K562 (cell line): ENCODE measurements around the gene CLCN1. TPM values are rescaled to one million over a fixed set of nuclear protein-coding genes. Genes with fewer than 3 reads are reported as not detected.

ENCODE experiments used
- ARID1B ChIP-seq: fragments of 450-650 bp; IDR thresholded peaks from 2 replicates; pipeline ENCODE4 v1.6.1; 2016; ENCODE audit warnings: antibody characterized with exemption, mild to moderate bottlenecking, inconsistent platforms
- DDX20 ChIP-seq: fragments of 450-650 bp; IDR thresholded peaks from 2 replicates; pipeline ENCODE4 v1.6.1; 2016; ENCODE audit warnings: missing genetic modification characterization, low read depth, mild to moderate bottlenecking, missing compliant biosample characterization, moderate library complexity
- GABPA ChIP-seq: fragments of 200-800 bp; sonication (Bioruptor generic); conservative IDR thresholded peaks from 2 replicates; pipeline ENCODE4 v1.6.1; 2016; ENCODE audit warnings: low read depth, missing genetic modification characterization, missing compliant biosample characterization
- MLLT1 ChIP-seq, 2 experiments: fragments of 450-650 bp; IDR thresholded peaks; 2 replicates each; pipeline ENCODE4 v1.6.1; 2016
- MXI1 ChIP-seq: IDR thresholded peaks from 2 replicates; pipeline ENCODE4 v1.6.1; 2011; ENCODE audit warnings: low read depth, mild to moderate bottlenecking, improper control_type of control experiment, low read length
- NKRF ChIP-seq: fragments of 450-650 bp; IDR thresholded peaks from 2 replicates; pipeline ENCODE4 v1.6.1; 2016; ENCODE audit warnings: borderline replicate concordance
- NR4A1 ChIP-seq, 2 experiments: fragments of 250-450 bp in 1 of 2; fragments of 450-650 bp in 1 of 2; sonication (Bioruptor Pico) in 1 of 2; IDR thresholded peaks; 2 replicates each; pipeline versions ENCODE4 v1.4.0 to v1.6.1; 2016 to 2020; ENCODE audit warnings: mild to moderate bottlenecking in 2 of 2, missing compliant biosample characterization in 1 of 2, missing genetic modification characterization in 1 of 2, moderate library complexity in 1 of 2
- PHF20 ChIP-seq: fragments of 450-650 bp; IDR thresholded peaks from 2 replicates; pipeline ENCODE4 v1.6.1; 2018; ENCODE audit not compliant: partially characterized antibody
- SAFB2 ChIP-seq: fragments of 200-400 bp; formaldehyde crosslinking; IDR thresholded peaks from 2 replicates; pipeline ENCODE4 v1.6.1; 2018; ENCODE audit warnings: borderline replicate concordance, low read length, low read depth, moderate library complexity; ENCODE audit not compliant: severe bottlenecking
- TARDBP ChIP-seq: fragments of 450-650 bp; IDR thresholded peaks from 2 replicates; pipeline ENCODE4 v1.6.1; 2016
- TEAD2 ChIP-seq: fragments of 450-650 bp; IDR thresholded peaks from 2 replicates; pipeline ENCODE4 v1.6.1; 2016; ENCODE audit warnings: missing genetic modification characterization, control low read depth, missing compliant biosample characterization
- TOE1 ChIP-seq, 2 experiments: fragments of 450-650 bp in 1 of 2; sonication (generic) in 1 of 2; formaldehyde crosslinking in 1 of 2; IDR thresholded peaks; 2 replicates each; pipeline versions ENCODE4 v1.7.1 to v1.8.0; 2016 to 2022; ENCODE audit warnings: borderline replicate concordance in 2 of 2, mild to moderate bottlenecking in 2 of 2, antibody characterized with exemption in 1 of 2, inconsistent platforms in 1 of 2, low read depth in 1 of 2, missing genetic modification reagents in 1 of 2, moderate library complexity in 1 of 2
- ZFP30 ChIP-seq: fragments of 250-450 bp; sonication (Bioruptor Pico); IDR thresholded peaks from 2 replicates; pipeline ENCODE4 v1.8.0; 2022; ENCODE audit warnings: moderate library complexity, mild to moderate bottlenecking, inconsistent platforms, borderline replicate concordance
- ZFP36 ChIP-seq: fragments of 150-350 bp; IDR thresholded peaks from 2 replicates; pipeline ENCODE4 v1.6.1; 2018; ENCODE audit warnings: low read length, low read depth; ENCODE audit not compliant: partially characterized antibody
- ZNF197 ChIP-seq: fragments of 200-800 bp; sonication (Bioruptor generic); IDR thresholded peaks from 2 replicates; pipeline ENCODE4 v1.6.1; 2016; ENCODE audit warnings: low read depth, missing genetic modification characterization, missing compliant biosample characterization
- ZNF232 ChIP-seq: sonication (generic); formaldehyde crosslinking; IDR thresholded peaks from 2 replicates; pipeline ENCODE4 v1.8.0; 2022; ENCODE audit warnings: mild to moderate bottlenecking, missing genetic modification reagents
- ZNF408 ChIP-seq: fragments of 250-450 bp; sonication (Bioruptor Pico); IDR thresholded peaks from 2 replicates; pipeline ENCODE4 v1.4.0; 2020; ENCODE audit warnings: low read depth, mild to moderate bottlenecking, moderate library complexity
- ZNF512 ChIP-seq: IDR thresholded peaks from 2 replicates; pipeline ENCODE4 v1.6.1; 2016; ENCODE audit warnings: missing genetic modification characterization, missing compliant biosample characterization
- ZNF583 ChIP-seq: fragments of 250-450 bp; sonication (Bioruptor Pico); IDR thresholded peaks from 2 replicates; pipeline ENCODE4 v1.4.0; 2020
- polyA plus RNA-seq, 8 experiments: library from polyadenylated mRNA; depleted of rRNA in 4 of 8; stranded (reverse) in 5 of 8; unstranded in 3 of 8; fragments of >200 nt; fragmentation: Nextera tagmentation in 2 of 8; fragmentation: Illumina TruSeq in 1 of 8; extraction: Ambion mirVana in 2 of 8; extraction: Trizol in 1 of 8; gene quantifications; 2 replicates each; pipeline versions ENCODE4 v1.2.1 to v1.2.3, GENCODE V29; 2011 to 2014; ENCODE audit warnings: inconsistent platforms in 1 of 8, missing spikeins in 1 of 8
- total RNA-seq, 7 experiments: library from RNA; depleted of rRNA in 6 of 7; stranded (reverse); fragments of >200 nt in 6 of 7; fragmentation: Illumina TruSeq in 2 of 7; extraction: Trizol in 2 of 7; gene quantifications; 2 replicates each; pipeline versions ENCODE4 v1.2.1 to v1.2.3, GENCODE V29; 2011 to 2021; ENCODE audit warnings: low replicate concordance in 1 of 7

The CLCN1 gene
- total and polyA plus RNA-seq, 9 of the 15 experiments (the other 6 are each of a cell fraction or from before 2014, with no cell fraction given), result 0.01 to 0.11 (median 0.04) TPM; not detected in 4

GRCh38 chr7:143380646-143381426 is 64.9 kb downstream of the CLCN1 start, which contains the start of gene ZYX (continued):
- TF ChIP-seq DDX20 (no peak), ZNF583 (CRISPR knock-in tag) (no peak), GABPA (peak; percentile 91), TEAD2 (tag) (no peak), NKRF (peak; percentile 79; the same call in 1 of the 2 replicates), ZNF197 (peak; percentile 79; the same call in 1 of the 2 replicates), MXI1 (no peak), TOE1 (IDR thresholded peaks at IDR 0.05; ENCODE audit: borderline replicate concordance) (0 out of 2 replicates have a peak, but pooled peaks have one; percentile 11), TOE1 (CRISPR knock-in tag; IDR thresholded peaks at IDR 0.05; ENCODE audit: borderline replicate concordance, low read depth) (no peak), NR4A1 (CRISPR knock-in tag; IDR thresholded peaks at IDR 0.05) (0 out of 2 replicates have a peak, but pooled peaks have one; percentile 15), NR4A1 (tag; IDR thresholded peaks at IDR 0.05) (no peak; the same call in 1 of the 2 replicates), PHF20 (peak; percentile 58), ZFP36 (peak; percentile 5), ZNF512 (tag) (no peak), ZFP30 (no peak), MLLT1 (IDR thresholded peaks at IDR 0.05) (peak in 1 of 2 experiments; percentile 97; a peak in 2 of 4 replicates), ZNF232 (CRISPR knock-in tag) (no peak), TARDBP (peak; percentile 32; the same call in 1 of the 2 replicates), SAFB2 (no peak), ARID1B (peak; percentile 58), ZNF408 (CRISPR knock-in tag) (no peak)
